CD4-positive, alpha-beta memory T cell (primary cell): ENCODE measurements around the gene SLC6A13. TPM values are rescaled to one million over a fixed set of nuclear protein-coding genes. Genes with fewer than 3 reads are reported as not detected.

ENCODE experiments used
- CTCF ChIA-PET: fragments of 350-600 bp; sonication (Branson Sonifier 250); formaldehyde crosslinking; loops from one replicate; lab custom pipeline; 2021; ENCODE audit warnings: inconsistent platforms; ENCODE audit not compliant: partially characterized antibody; lab: Charles Lee
- POLR2A ChIA-PET: fragments of 350-600 bp; sonication (Branson Sonifier 250); formaldehyde crosslinking; loops from one replicate; lab custom pipeline; 2021; ENCODE audit not compliant: partially characterized antibody; lab: Charles Lee
- DNase-seq, 5 donors: peaks; one replicate each; pipeline versions ENCODE4 v3.0.0 to v3.0.0-alpha.2; 2020 to 2022; ENCODE audit warnings: mixed read lengths in 1 of 5
- H3K27ac ChIP-seq: one replicate; pipeline ENCODE4 v1.7.0; 2013; ENCODE audit warnings: low read depth, low read length
- H3K27me3 ChIP-seq: 2 replicates; pipeline ENCODE4 v1.7.0; 2013; ENCODE audit warnings: mild to moderate bottlenecking, low read length, moderate library complexity; ENCODE audit not compliant: insufficient read depth
- H3K36me3 ChIP-seq: 2 replicates; pipeline ENCODE4 v1.7.0; 2013; ENCODE audit warnings: mild to moderate bottlenecking, low read length, moderate library complexity; ENCODE audit not compliant: insufficient read depth
- H3K4me1 ChIP-seq: 2 replicates; pipeline ENCODE4 v1.7.0; 2013; ENCODE audit warnings: mild to moderate bottlenecking, low read length, moderate library complexity; ENCODE audit not compliant: insufficient read depth
- H3K4me3 ChIP-seq, 2 donors: one replicate each; pipeline ENCODE4 v1.7.0; 2013; ENCODE audit warnings: low read length in 2 of 2, mild to moderate bottlenecking in 1 of 2
- H3K9me3 ChIP-seq, 2 donors: one replicate each; pipeline ENCODE4 v1.7.0; 2013; ENCODE audit warnings: low read length in 2 of 2, control low read depth in 1 of 2; ENCODE audit not compliant: control insufficient read depth in 1 of 2
- H3K27ac Mint-ChIP-seq, 7 donors: one replicate each; pipeline ENCODE4 v1.8.0; 2020 to 2021; ENCODE audit warnings: mixed read lengths in 7 of 7, mild to moderate bottlenecking in 6 of 7, inconsistent platforms in 3 of 7, moderate library complexity in 3 of 7
- H3K27me3 Mint-ChIP-seq, 2 donors: one replicate each; pipeline ENCODE4 v1.8.0; 2020 to 2021; ENCODE audit warnings: mixed read lengths in 2 of 2
- H3K36me3 Mint-ChIP-seq, 2 donors: one replicate each; pipeline ENCODE4 v1.8.0; 2020 to 2021; ENCODE audit warnings: mixed read lengths in 2 of 2, inconsistent platforms in 1 of 2, mild to moderate bottlenecking in 1 of 2
- H3K4me1 Mint-ChIP-seq, 4 donors: one replicate each; pipeline ENCODE4 v1.8.0; 2020 to 2021; ENCODE audit warnings: mixed read lengths in 4 of 4, mild to moderate bottlenecking in 1 of 4
- H3K4me3 Mint-ChIP-seq, 8 donors: one replicate each; pipeline ENCODE4 v1.8.0; 2020 to 2021; ENCODE audit warnings: mixed read lengths in 8 of 8, mild to moderate bottlenecking in 7 of 8, moderate library complexity in 6 of 8, inconsistent platforms in 3 of 8
- H3K9me3 Mint-ChIP-seq, 8 donors: one replicate each; pipeline ENCODE4 v1.8.0; 2020 to 2021; ENCODE audit warnings: mixed read lengths in 8 of 8, mild to moderate bottlenecking in 5 of 8, inconsistent platforms in 3 of 8, moderate library complexity in 1 of 8
- intact Hi-C: fragments of 100-400 bp; cut with micrococcal nuclease; formaldehyde crosslinking; loops from one replicate; pipeline ENCODE4 v1.15.1; 2023
- polyA plus RNA-seq, 2 donors: library from polyadenylated mRNA; unstranded; fragments of 300-500 nt; fragmentation: Illumina TruSeq; gene quantifications; one replicate each; pipeline ENCODE4 v1.2.3, GENCODE V29; 2021
- total RNA-seq, 2 experiments: library from RNA; stranded (reverse); gene quantifications; one replicate each; pipeline ENCODE4 v1.2.3, GENCODE V29; 2021

The SLC6A13 gene
- total and polyA plus RNA-seq, 4 experiments from 2014 or later: 0.17 to 0.75 (median 0.32) TPM; not detected in 1

- CTCF ChIA-PET: no interaction called here
- no peak for DNase-seq
- Histone ChIP-seq H3K27ac (no peak overlapping the region), H3K36me3 (no peaks in the 10 kb centered on the region), H3K27me3 (no peaks in the 10 kb centered on the region), H3K4me1 (no peaks in the 10 kb centered on the region), H3K9me3 (no peaks in the 10 kb centered on the region), H3K4me3 (no peak overlapping the region)
- Mint-ChIP-seq H3K4me1 (peaks cover 0 to 7% (median 1%) of the 10 kb centered on the region in 4 donors), H3K36me3 (peaks cover 21 to 27% of the 10 kb centered on the region in 2 donors), H3K27ac (no peak overlapping the region), H3K9me3 (no peaks in the 10 kb centered on the region), H3K4me3 (no peak overlapping the region), H3K27me3 (no peaks in the 10 kb centered on the region)
- POLR2A ChIA-PET: no interaction called here
- intact Hi-C loops: no loop called here
Measured at GRCh38 chr12:278046-278445, 15.4 kb upstream of the SLC6A13 start.

- CTCF ChIA-PET: interaction anchor here (1.0 kb wide), 1 partner anchor 9 kb away, joined by 3 read pairs; no protein-coding TSS in a partner anchor
- Histone ChIP-seq H3K36me3 (no peaks in the 10 kb centered on the region), H3K27me3 (no peaks in the 10 kb centered on the region), H3K27ac (no peak overlapping the region), H3K9me3 (no peaks in the 10 kb centered on the region), H3K4me1 (no peaks in the 10 kb centered on the region), H3K4me3 (no peak overlapping the region)
- POLR2A ChIA-PET: no interaction called here
- intact Hi-C loops: no loop called here
- no peak for DNase-seq
- Mint-ChIP-seq H3K4me1 (peaks cover 0 to 5% (median 0%) of the 10 kb centered on the region in 4 donors), H3K27me3 (no peaks in the 10 kb centered on the region), H3K36me3 (peaks cover 6 to 12% of the 10 kb centered on the region in 2 donors), H3K9me3 (no peaks in the 10 kb centered on the region), H3K4me3 (no peak overlapping the region), H3K27ac (no peak overlapping the region)
Measured at GRCh38 chr12:275812-276211, 13.2 kb upstream of the SLC6A13 start.

- H3K4me3 Mint-ChIP-seq: no peak overlapping the region
- intact Hi-C loops: no loop called here
- no peak for DNase-seq
- no peaks in the 10 kb centered on the region for H3K36me3 ChIP-seq
- peaks cover 0 to 6% (median under 1%) of the 10 kb centered on the region in 4 donors for H3K4me1 Mint-ChIP-seq
- no peaks in the 10 kb centered on the region for H3K9me3 ChIP-seq
- no peaks in the 10 kb centered on the region for H3K4me1 ChIP-seq
- H3K27me3 Mint-ChIP-seq: no peaks in the 10 kb centered on the region
- no peak overlapping the region for H3K27ac Mint-ChIP-seq
- ChIA-PET CTCF (no interaction called here), POLR2A (interaction anchor here (0.6 kb wide), 1 partner anchor 1230 kb away, joined by 5 read pairs; no protein-coding TSS in a partner anchor)
- no peaks in the 10 kb centered on the region for H3K9me3 Mint-ChIP-seq
- no peaks in the 10 kb centered on the region for H3K27me3 ChIP-seq
- H3K27ac ChIP-seq: no peak overlapping the region
- H3K36me3 Mint-ChIP-seq: peaks cover 0 to 2% of the 10 kb centered on the region in 2 donors
- H3K4me3 ChIP-seq: no peak overlapping the region
Measured at GRCh38 chr12:273382-273781, 10.7 kb upstream of the SLC6A13 start.

GRCh38 chr12:272942-273341 lies 10.3 kb upstream of the SLC6A13 start:
- Histone ChIP-seq H3K9me3 (no peaks in the 10 kb centered on the region), H3K4me1 (no peaks in the 10 kb centered on the region), H3K27me3 (no peaks in the 10 kb centered on the region), H3K36me3 (no peaks in the 10 kb centered on the region), H3K27ac (no peak overlapping the region), H3K4me3 (no peak overlapping the region)
- Mint-ChIP-seq H3K36me3 (peaks cover 0 to 2% of the 10 kb centered on the region in 2 donors), H3K27me3 (no peaks in the 10 kb centered on the region), H3K4me3 (no peak overlapping the region), H3K9me3 (no peaks in the 10 kb centered on the region), H3K4me1 (peaks cover 0 to 6% (median under 1%) of the 10 kb centered on the region in 4 donors), H3K27ac (peak overlapping the region in 1 of 7 donors; percentile 80)
- DNase-seq: no peak
- intact Hi-C loops: no loop called here
- CTCF ChIA-PET: no interaction called here
- POLR2A ChIA-PET: no interaction called here

DNA sequence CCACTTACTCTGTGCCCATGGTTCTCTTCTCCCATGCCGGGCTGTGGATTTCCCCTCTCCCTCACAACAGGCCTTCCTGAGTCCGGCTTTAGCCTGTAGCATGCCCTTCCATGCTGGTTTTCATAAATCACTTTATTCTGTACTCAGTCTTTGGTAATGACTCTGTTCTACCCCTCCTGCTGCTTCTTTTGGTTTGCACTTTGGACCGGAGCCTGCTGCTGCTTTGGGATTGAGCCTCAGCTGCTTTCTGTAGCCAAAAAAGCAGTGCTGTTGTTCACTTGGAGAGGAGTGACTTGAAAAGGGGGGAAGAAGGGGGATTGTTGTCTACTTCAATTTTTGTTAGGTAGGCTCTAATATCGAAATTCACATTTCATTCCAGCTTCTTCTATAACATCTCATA lies 8.5 kb upstream of the SLC6A13 start:
- H3K4me3 ChIP-seq: no peak overlapping the region
- Mint-ChIP-seq H3K27ac (peak overlapping the region in 1 of 7 donors; percentile 58), H3K4me1 (peaks cover 0 to 4% (median under 1%) of the 10 kb centered on the region in 4 donors), H3K27me3 (peaks cover 0 to 1% of the 10 kb centered on the region in 2 donors), H3K36me3 (no peaks in the 10 kb centered on the region), H3K4me3 (no peak overlapping the region), H3K9me3 (no peaks in the 10 kb centered on the region)
- no peak overlapping the region for H3K27ac ChIP-seq
- ChIA-PET CTCF (no interaction called here), POLR2A (interaction anchor here (0.8 kb wide), 1 partner anchor 15 kb away, joined by 3 read pairs; no protein-coding TSS in a partner anchor)
- intact Hi-C loops: no loop called here
- no peaks in the 10 kb centered on the region for H3K27me3 ChIP-seq
- H3K9me3 ChIP-seq: no peaks in the 10 kb centered on the region
- no peaks in the 10 kb centered on the region for H3K36me3 ChIP-seq
- H3K4me1 ChIP-seq: no peaks in the 10 kb centered on the region
- DNase-seq: no peak

DNA sequence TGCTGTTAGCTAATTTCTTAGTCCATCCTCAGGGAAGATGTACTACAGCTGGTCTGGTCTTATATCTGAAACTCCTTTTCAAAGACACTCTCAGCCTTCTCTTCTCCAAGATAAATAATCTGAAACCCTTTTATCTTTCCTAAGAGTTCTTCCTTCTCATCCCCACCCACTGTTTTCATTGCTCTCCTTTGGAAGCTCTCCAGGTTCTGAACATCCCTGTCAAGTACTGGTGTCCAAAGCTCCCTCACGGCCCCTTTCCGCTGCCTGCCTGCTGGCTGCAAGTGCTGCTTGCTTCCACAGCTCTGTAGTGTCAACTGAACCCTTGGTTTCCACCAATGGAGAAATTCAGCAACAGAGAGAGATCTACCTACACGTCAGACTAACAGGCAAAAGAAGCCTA lies 6.6 kb upstream of the SLC6A13 start:
- Histone ChIP-seq H3K27ac (no peak overlapping the region), H3K4me3 (no peak overlapping the region), H3K27me3 (no peaks in the 10 kb centered on the region), H3K4me1 (no peaks in the 10 kb centered on the region), H3K36me3 (no peaks in the 10 kb centered on the region), H3K9me3 (no peaks in the 10 kb centered on the region)
- no peaks in the 10 kb centered on the region for H3K9me3 Mint-ChIP-seq
- intact Hi-C loops: no loop called here
- peak overlapping the region in 2 of 7 donors; percentile 42 to 64 for H3K27ac Mint-ChIP-seq
- DNase-seq: no peak
- H3K4me1 Mint-ChIP-seq: peaks cover 0 to 2% (median under 1%) of the 10 kb centered on the region in 4 donors
- POLR2A ChIA-PET: no interaction called here
- CTCF ChIA-PET: no interaction called here
- H3K27me3 Mint-ChIP-seq: peaks cover 0 to 1% of the 10 kb centered on the region in 2 donors
- H3K4me3 Mint-ChIP-seq: peak overlapping the region in 1 of 8 donors; percentile 57
- H3K36me3 Mint-ChIP-seq: no peaks in the 10 kb centered on the region

GRCh38 chr12:268483-268840 lies 5.8 kb upstream of the SLC6A13 start:
- POLR2A ChIA-PET: no interaction called here
- Mint-ChIP-seq H3K27me3 (peaks cover 0 to 1% of the 10 kb centered on the region in 2 donors), H3K27ac (peak overlapping the region in 1 of 7 donors; percentile 10), H3K9me3 (no peaks in the 10 kb centered on the region), H3K36me3 (no peaks in the 10 kb centered on the region), H3K4me1 (peaks cover 0 to 4% (median 2%) of the 10 kb centered on the region in 4 donors), H3K4me3 (no peak overlapping the region)
- intact Hi-C loops: no loop called here
- Histone ChIP-seq H3K4me1 (no peaks in the 10 kb centered on the region), H3K4me3 (no peak overlapping the region), H3K9me3 (no peaks in the 10 kb centered on the region), H3K27me3 (no peaks in the 10 kb centered on the region), H3K36me3 (no peaks in the 10 kb centered on the region), H3K27ac (no peak overlapping the region)
- DNase-seq: no peak
- CTCF ChIA-PET: no interaction called here
